ENCODE data around the gene ZBTB11.

GRCh38 chr3:101665357-101665756 is 11.6 kb downstream of the ZBTB11 start:
- TF ChIP-seq CTCF (conservative IDR thresholded peaks at IDR 0.05 in 1 of 2, IDR thresholded peaks at IDR 0.05 in 1 of 2; ENCODE audit: extremely low read depth in 1 of 2, insufficient read depth in 1 of 2, low read depth in 1 of 2, low read length in 2 of 2) (no peak), EZH2 (IDR thresholded peaks at IDR 0.05; ENCODE audit: borderline replicate concordance, low read length) (no peak)

Data from mammary epithelial cell (primary cell).